ENCODE measurements around the gene RUNX2.

Gene RUNX2

DNA sequence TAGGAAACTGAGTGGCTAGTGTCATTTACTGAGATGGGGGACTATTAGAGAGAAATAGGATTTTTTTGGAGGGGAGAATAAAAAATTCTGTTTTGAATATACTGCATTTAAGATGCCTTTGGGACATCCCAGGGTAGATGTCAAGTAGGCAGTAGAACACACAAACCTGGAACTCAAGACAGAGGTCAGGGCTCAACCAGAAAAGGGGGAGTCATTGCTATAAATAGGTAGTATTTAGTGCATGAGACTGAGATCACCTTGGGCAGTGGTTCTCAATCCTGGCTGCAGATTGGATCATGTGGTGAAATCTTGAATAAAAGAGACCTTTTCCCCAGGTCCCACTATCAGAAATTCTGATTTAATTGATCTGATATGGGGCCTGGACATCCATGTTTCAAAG lies 160.1 kb downstream of the RUNX2 start:
- no peak overlapping the region for H2AFZ ChIP-seq (ENCODE audit: low read length)
- TF ChIP-seq CTCF (IDR thresholded peaks at IDR 0.05; ENCODE audit: low read length) (no peak), EZH2 (IDR thresholded peaks at IDR 0.05; ENCODE audit: borderline replicate concordance, low read length) (no peak)
- H3K4me1 ChIP-seq (ENCODE audit: insufficient read depth, low read length, severe bottlenecking), result no peaks in the 10 kb centered on the region
- H3K4me3 ChIP-seq (ENCODE audit: low read depth, low read length, poor library complexity, severe bottlenecking), result no peak overlapping the region
- H3K27me3 ChIP-seq (ENCODE audit: insufficient read depth, low read length), result no peaks in the 10 kb centered on the region
- H4K20me1 ChIP-seq (ENCODE audit: insufficient read depth, low read length), result no peaks in the 10 kb centered on the region
- H3K9me3 ChIP-seq (ENCODE audit: low read length), result no peaks in the 10 kb centered on the region
- H3F3A ChIP-seq (ENCODE audit: insufficient read depth, low read length), result no peaks in the 10 kb centered on the region
- no peak overlapping the region for H3K27ac ChIP-seq (ENCODE audit: low read depth, low read length, poor library complexity, severe bottlenecking)
- H3K36me3 ChIP-seq (ENCODE audit: insufficient read depth, low read length), result no peaks in the 10 kb centered on the region
- no peak overlapping the region for H3K9ac ChIP-seq (ENCODE audit: low read length)
- H3K79me2 ChIP-seq (ENCODE audit: insufficient read depth, low read length), result no peaks in the 10 kb centered on the region
- no peak overlapping the region for H3K4me2 ChIP-seq (ENCODE audit: low read length)
- no peaks in the 10 kb centered on the region for H3K9me2 ChIP-seq (ENCODE audit: low read depth, low read length)

GRCh38 chr6:45488889-45489288 lies 160.8 kb downstream of the RUNX2 start:
- Histone ChIP-seq H4K20me1 (ENCODE audit: insufficient read depth, low read length) (no peaks in the 10 kb centered on the region), H3K27me3 (ENCODE audit: insufficient read depth, low read length) (no peaks in the 10 kb centered on the region)
- TF ChIP-seq EZH2 (IDR thresholded peaks at IDR 0.05; ENCODE audit: borderline replicate concordance, low read length) (no peak), CTCF (IDR thresholded peaks at IDR 0.05; ENCODE audit: low read length) (no peak)

GRCh38 chr6:45491048-45491735 lies 163.1 kb downstream of the RUNX2 start:
- no peak overlapping the region for H3K9ac ChIP-seq (ENCODE audit: low read length)
- H3K4me3 ChIP-seq (ENCODE audit: low read depth, low read length, poor library complexity, severe bottlenecking), result no peak overlapping the region
- no peak overlapping the region for H2AFZ ChIP-seq (ENCODE audit: low read length)
- H3K4me2 ChIP-seq (ENCODE audit: low read length), result no peak overlapping the region
- H3K36me3 ChIP-seq (ENCODE audit: insufficient read depth, low read length), result no peaks in the 10 kb centered on the region
- H3K4me1 ChIP-seq (ENCODE audit: insufficient read depth, low read length, severe bottlenecking), result no peaks in the 10 kb centered on the region
- no peaks in the 10 kb centered on the region for H3K9me2 ChIP-seq (ENCODE audit: low read depth, low read length)
- no peaks in the 10 kb centered on the region for H3F3A ChIP-seq (ENCODE audit: insufficient read depth, low read length)
- no peaks in the 10 kb centered on the region for H3K27me3 ChIP-seq (ENCODE audit: insufficient read depth, low read length)
- no peaks in the 10 kb centered on the region for H3K9me3 ChIP-seq (ENCODE audit: low read length)
- TF ChIP-seq CTCF (IDR thresholded peaks at IDR 0.05; ENCODE audit: low read length) (no peak), EZH2 (IDR thresholded peaks at IDR 0.05; ENCODE audit: borderline replicate concordance, low read length) (no peak)
- H3K79me2 ChIP-seq (ENCODE audit: insufficient read depth, low read length), result no peaks in the 10 kb centered on the region
- no peaks in the 10 kb centered on the region for H4K20me1 ChIP-seq (ENCODE audit: insufficient read depth, low read length)
- no peak overlapping the region for H3K27ac ChIP-seq (ENCODE audit: low read depth, low read length, poor library complexity, severe bottlenecking)

More at GRCh38 chr6:45488889-45489288, 160.8 kb downstream of the RUNX2 start:
- H3K27ac ChIP-seq (ENCODE audit: low read depth, low read length, poor library complexity, severe bottlenecking), result no peak overlapping the region
- H3K36me3 ChIP-seq (ENCODE audit: insufficient read depth, low read length), result no peaks in the 10 kb centered on the region
- no peak overlapping the region for H3K4me2 ChIP-seq (ENCODE audit: low read length)
- no peaks in the 10 kb centered on the region for H3K79me2 ChIP-seq (ENCODE audit: insufficient read depth, low read length)
- H3K4me3 ChIP-seq (ENCODE audit: low read depth, low read length, poor library complexity, severe bottlenecking), result no peak overlapping the region
- no peak overlapping the region for H3K9ac ChIP-seq (ENCODE audit: low read length)
- no peaks in the 10 kb centered on the region for H3K9me3 ChIP-seq (ENCODE audit: low read length)
- no peaks in the 10 kb centered on the region for H3F3A ChIP-seq (ENCODE audit: insufficient read depth, low read length)
- H3K9me2 ChIP-seq (ENCODE audit: low read depth, low read length), result no peaks in the 10 kb centered on the region
- no peak overlapping the region for H2AFZ ChIP-seq (ENCODE audit: low read length)
- no peaks in the 10 kb centered on the region for H3K4me1 ChIP-seq (ENCODE audit: insufficient read depth, low read length, severe bottlenecking)

All from OCI-LY1 (cell line).